Measurements from ENCODE around the gene NIT1. TPM values are rescaled to one million over a fixed set of nuclear protein-coding genes. Genes with fewer than 3 reads are reported as not detected.
A peak's percentile ranks its signal among the peaks of the same experiment; 100 is the strongest.

NIT1 gene
- total and polyA plus RNA-seq, 10 of the 15 experiments (the other 5 are each of a cell fraction or from before 2014, with no cell fraction given): 19.2 to 54.4 (median 28.3) TPM

- intact Hi-C loops (cut with micrococcal nuclease; ENCODE audit: unreplicated experiment): loop anchor here (1.0 to 2.0 kb wide), 2 partner anchors 26 to 62 kb away; partner anchors contain the start of gene DEDD
- in situ Hi-C loops (cut with MboI): no loop called here
- Histone ChIP-seq H3K4me1 (ENCODE audit: control insufficient read depth, insufficient read depth, low read length) (peaks cover 20% of the 10 kb centered on the region), H2AFZ (ENCODE audit: control insufficient read depth, low read depth, low read length) (no peak overlapping the region; the same call in 1 of the 2 replicates), H3K27ac (ENCODE audit: control insufficient read depth, insufficient read depth) (peak overlapping the region; percentile 98), H3K4me3 (no peak overlapping the region), H3K79me2 (ENCODE audit: control insufficient read depth, insufficient read depth, low read length) (peaks cover 41% of the 10 kb centered on the region), H3K9ac (ENCODE audit: control insufficient read depth, insufficient read depth, low read length) (no peak overlapping the region), H3K36me3 (ENCODE audit: control insufficient read depth in 2 of 2, insufficient read depth in 2 of 2, low read length in 1 of 2) (0 out of 4 replicates have a peak, but pooled peaks cover 0 to 9% of the 10 kb centered on the region in 2 experiments), H3K9me3 (replicated peaks; ENCODE audit: control insufficient read depth, insufficient read depth, low read length) (no peaks in the 10 kb centered on the region), H3K27me3 (replicated peaks in 1 of 2; ENCODE audit: control insufficient read depth in 2 of 2, insufficient read depth in 2 of 2, low read length in 1 of 2) (no peaks in the 10 kb centered on the region), H4K20me1 (ENCODE audit: control insufficient read depth, insufficient read depth) (peaks cover 11% of the 10 kb centered on the region; the same call in 1 of the 2 replicates), H3K4me2 (ENCODE audit: control insufficient read depth, insufficient read depth) (no peak overlapping the region; the same call in 1 of the 2 replicates)
- DNase-seq (ENCODE audit: low read depth, low spot score): no peak
- CTCF ChIA-PET: interaction anchor here (0.7 to 8.6 kb wide), 20 partner anchors 9 to 424 kb away, joined by 3 to 111 read pairs (median 5); partner anchors contain the start of genes DEDD, F11R, KLHDC9 and NDUFS2
- no peak for ATAC-seq
- SMC1A ChIA-PET (ENCODE audit: uncharacterized antibody, unreplicated experiment): interaction anchor here (0.6 to 9.0 kb wide), 24 partner anchors 9 to 415 kb away, joined by 3 to 134 read pairs (median 4); partner anchors contain the start of genes DEDD, F11R, KLHDC9 and NDUFS2
- no peak for TF ChIP-seq KLF5 (IDR thresholded peaks at IDR 0.05; ENCODE audit: partially characterized antibody)
- BruUV-seq (replicated peaks): no TSS peak
- FAIRE-seq: no peak
- POLR2A ChIA-PET: interaction anchor here (0.7 to 6.8 kb wide), 13 partner anchors 19 to 363 kb away, joined by 3 to 139 read pairs (median 6); partner anchors contain the start of genes DEDD, F11R, KLHDC9 and PPOX
- RAD21 ChIA-PET (ENCODE audit: unreplicated experiment): interaction anchor here (1.0 to 7.1 kb wide), 11 partner anchors 16 to 363 kb away, joined by 3 to 107 read pairs (median 5); partner anchors contain the start of genes DEDD, F11R, KLHDC9 and TSTD1
- WGBS (ENCODE audit: insufficient coverage, insufficient replicate concordance, low lambda C conversion rate, missing lambda C conversion rate): 95% methylated on average over 4 of the region's 4 CpGs
Observed at GRCh38 chr1:161070761-161071160, 47.1 kb upstream of the NIT1 start.

GRCh38 chr1:161071886-161072371, 46.0 kb upstream of the NIT1 start:
- Histone ChIP-seq H3K4me3 (no peak overlapping the region), H3K4me1 (ENCODE audit: control insufficient read depth, insufficient read depth, low read length) (peaks cover 16% of the 10 kb centered on the region), H3K4me2 (ENCODE audit: control insufficient read depth, insufficient read depth) (no peak overlapping the region), H3K36me3 (ENCODE audit: control insufficient read depth in 2 of 2, insufficient read depth in 2 of 2, low read length in 1 of 2) (no peaks in the 10 kb centered on the region), H4K20me1 (ENCODE audit: control insufficient read depth, insufficient read depth) (peaks cover 5% of the 10 kb centered on the region; the same call in 1 of the 2 replicates), H2AFZ (ENCODE audit: control insufficient read depth, low read depth, low read length) (peak overlapping the region; percentile 15; the same call in 1 of the 2 replicates), H3K9ac (ENCODE audit: control insufficient read depth, insufficient read depth, low read length) (no peak overlapping the region), H3K79me2 (ENCODE audit: control insufficient read depth, insufficient read depth, low read length) (peaks cover 30% of the 10 kb centered on the region), H3K27ac (ENCODE audit: control insufficient read depth, insufficient read depth) (no peak overlapping the region), H3K9me3 (replicated peaks; ENCODE audit: control insufficient read depth, insufficient read depth, low read length) (no peaks in the 10 kb centered on the region), H3K27me3 (replicated peaks in 1 of 2; ENCODE audit: control insufficient read depth in 2 of 2, insufficient read depth in 2 of 2, low read length in 1 of 2) (no peaks in the 10 kb centered on the region)
- FAIRE-seq: no peak
- WGBS (ENCODE audit: insufficient coverage, insufficient replicate concordance, low lambda C conversion rate, missing lambda C conversion rate): 69% methylated on average over 9 of the region's 9 CpGs
- RAD21 ChIA-PET (ENCODE audit: unreplicated experiment): interaction anchor here (0.6 to 6.4 kb wide), 9 partner anchors 13 to 74 kb away, joined by 3 to 90 read pairs (median 3); partner anchors contain the start of genes DEDD, F11R, KLHDC9 and USF1
- BruUV-seq (replicated peaks): no TSS peak
- in situ Hi-C loops (cut with MboI) (no loop called here), intact Hi-C loops (cut with micrococcal nuclease; ENCODE audit: unreplicated experiment) (loop anchor here (2.0 kb wide), 1 partner anchor 61 kb away; the partner anchor contains the start of gene DEDD)
- CTCF ChIA-PET: interaction anchor here (0.6 to 8.6 kb wide), 18 partner anchors 12 to 130 kb away, joined by 3 to 111 read pairs (median 5); partner anchors contain the start of genes KLHDC9, NDUFS2, NECTIN4 and NIT1
- POLR2A ChIA-PET: interaction anchor here (0.6 to 5.6 kb wide), 6 partner anchors 11 to 290 kb away, joined by 3 to 66 read pairs (median 4); partner anchors contain the start of genes DEDD, F11R and KLHDC9
- no peak for ATAC-seq
- DNase-seq (ENCODE audit: low read depth, low spot score): no peak
- SMC1A ChIA-PET (ENCODE audit: uncharacterized antibody, unreplicated experiment): interaction anchor here (0.7 to 9.0 kb wide), 12 partner anchors 8 to 74 kb away, joined by 3 to 134 read pairs (median 5); partner anchors contain the start of genes F11R, KLHDC9 and USF1
- no peak for TF ChIP-seq NBN (IDR thresholded peaks at IDR 0.05)
- TF ChIP-seq SMC3 (IDR thresholded peaks at IDR 0.05; ENCODE audit: borderline replicate concordance, low read length): peak; percentile 82; the same call in 1 of the 2 replicates
- TF ChIP-seq IKZF1 (conservative IDR thresholded peaks at IDR 0.05): 0 out of 2 replicates have a peak, but pooled peaks have one; percentile 12
- TF ChIP-seq TAF1 (IDR thresholded peaks at IDR 0.05; ENCODE audit: borderline replicate concordance, low read depth, low read length): no peak
- no peak for TF ChIP-seq FOXM1 (IDR thresholded peaks at IDR 0.05; ENCODE audit: low read depth, low read length)
- no peak for TF ChIP-seq EZH2 (IDR thresholded peaks at IDR 0.05; ENCODE audit: borderline replicate concordance, control insufficient read depth, low read depth, low read length)
- no peak for TF ChIP-seq USF1 (IDR thresholded peaks at IDR 0.05; ENCODE audit: borderline replicate concordance, extremely low read length, insufficient read depth, low read depth, low read length)
- no peak for TF ChIP-seq PBX3 (IDR thresholded peaks at IDR 0.05; ENCODE audit: insufficient replicate concordance, low read depth, low read length)
- TF ChIP-seq IRF3 (IDR thresholded peaks at IDR 0.05): no peak
- no peak for TF ChIP-seq MXI1 (IDR thresholded peaks at IDR 0.05; ENCODE audit: low read depth, low read length)

All from GM12878 (cell line).